ENCODE data around the gene CBLL2.
"Not testable (repeated sequence)": the region's sequence is repeated elsewhere in the genome, so short reads cannot be mapped to it uniquely, and the experiment has no call there.

The CBLL2 gene

DNA sequence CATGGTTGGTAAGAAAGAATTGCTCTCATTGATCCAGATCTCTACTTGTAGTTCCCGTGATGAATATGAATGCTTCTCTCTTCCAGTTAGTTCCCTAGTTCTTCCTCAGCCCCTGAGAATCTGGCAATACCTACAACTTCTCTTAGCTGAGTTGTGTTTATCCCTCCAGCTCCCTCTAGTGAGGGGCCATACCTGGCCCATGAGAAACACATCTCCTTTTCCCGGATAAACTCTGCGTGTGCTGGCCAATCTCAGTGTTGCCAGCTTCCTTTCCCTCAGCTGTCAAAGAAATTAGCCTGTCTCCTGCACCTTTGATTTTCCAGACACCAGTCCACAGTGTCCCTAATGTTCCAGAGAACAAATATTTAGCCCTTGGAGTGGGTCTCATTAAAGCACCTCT, 5.7 kb downstream of the CBLL2 start:
- TF ChIP-seq GABPA (IDR thresholded peaks at IDR 0.05; ENCODE audit: low read depth) (no peak), SPI1 (IDR thresholded peaks at IDR 0.05; ENCODE audit: borderline replicate concordance, low read depth) (no peak), REST (IDR thresholded peaks at IDR 0.05; ENCODE audit: insufficient replicate concordance, low read depth) (no peak), POLR2AphosphoS5 (IDR thresholded peaks at IDR 0.05; ENCODE audit: low read depth) (no peak)
- TF ChIP-seq, protein P1, sequence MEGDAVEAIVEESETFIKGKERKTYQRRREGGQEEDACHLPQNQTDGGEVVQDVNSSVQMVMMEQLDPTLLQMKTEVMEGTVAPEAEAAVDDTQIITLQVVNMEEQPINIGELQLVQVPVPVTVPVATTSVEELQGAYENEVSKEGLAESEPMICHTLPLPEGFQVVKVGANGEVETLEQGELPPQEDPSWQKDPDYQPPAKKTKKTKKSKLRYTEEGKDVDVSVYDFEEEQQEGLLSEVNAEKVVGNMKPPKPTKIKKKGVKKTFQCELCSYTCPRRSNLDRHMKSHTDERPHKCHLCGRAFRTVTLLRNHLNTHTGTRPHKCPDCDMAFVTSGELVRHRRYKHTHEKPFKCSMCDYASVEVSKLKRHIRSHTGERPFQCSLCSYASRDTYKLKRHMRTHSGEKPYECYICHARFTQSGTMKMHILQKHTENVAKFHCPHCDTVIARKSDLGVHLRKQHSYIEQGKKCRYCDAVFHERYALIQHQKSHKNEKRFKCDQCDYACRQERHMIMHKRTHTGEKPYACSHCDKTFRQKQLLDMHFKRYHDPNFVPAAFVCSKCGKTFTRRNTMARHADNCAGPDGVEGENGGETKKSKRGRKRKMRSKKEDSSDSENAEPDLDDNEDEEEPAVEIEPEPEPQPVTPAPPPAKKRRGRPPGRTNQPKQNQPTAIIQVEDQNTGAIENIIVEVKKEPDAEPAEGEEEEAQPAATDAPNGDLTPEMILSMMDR (IDR thresholded peaks at IDR 0.05; ENCODE audit: insufficient read depth, low read length) = no peak
- Histone ChIP-seq H3K27ac (replicated peaks) (no peak overlapping the region), H3K4me3 (replicated peaks; ENCODE audit: insufficient read depth, low read length) (no peak overlapping the region), H3K27me3 (ENCODE audit: insufficient read depth, poor library complexity, severe bottlenecking) (no peaks in the 10 kb centered on the region)
- no peak for DNase-seq (ENCODE audit: low read depth in 1 of 2, low spot score in 1 of 2)

DNA sequence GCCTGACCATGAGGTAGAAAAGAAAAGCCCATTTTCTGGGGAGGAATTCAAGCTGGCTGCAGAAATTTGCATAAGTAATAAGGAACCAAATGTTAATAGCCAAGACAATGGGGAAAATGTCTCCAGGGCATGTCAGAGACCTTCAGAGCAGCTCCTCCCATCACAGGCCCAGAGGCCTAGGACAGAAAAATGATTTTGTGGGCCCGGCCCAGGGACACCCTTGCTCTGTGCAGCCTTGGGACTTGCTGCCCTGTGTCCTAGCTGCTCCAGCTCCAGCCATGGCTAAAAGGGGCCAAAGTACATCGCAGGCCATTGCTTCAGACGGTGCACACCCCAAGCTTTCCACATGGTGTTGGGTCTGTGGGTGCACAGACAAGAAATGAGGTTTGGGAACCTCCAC, 16.5 kb downstream of the CBLL2 start:
- H3K27me3 ChIP-seq (ENCODE audit: insufficient read depth, poor library complexity, severe bottlenecking) = not testable (repeated sequence)

GRCh38 chrX:22296871-22297270, 24.2 kb downstream of the CBLL2 start:
- H3K27me3 ChIP-seq (ENCODE audit: insufficient read depth, poor library complexity, severe bottlenecking) = no peaks in the 10 kb centered on the region
- H3K27ac ChIP-seq (replicated peaks) = no peak overlapping the region
- DNase-seq (ENCODE audit: low read depth in 1 of 2, low spot score in 1 of 2) = no peak
- no peak overlapping the region for H3K4me3 ChIP-seq (replicated peaks; ENCODE audit: insufficient read depth, low read length)
- TF ChIP-seq, protein P1 (IDR thresholded peaks at IDR 0.05; ENCODE audit: insufficient read depth, low read length) = no peak
- TF ChIP-seq POLR2AphosphoS5 (IDR thresholded peaks at IDR 0.05; ENCODE audit: low read depth) (no peak), REST (IDR thresholded peaks at IDR 0.05; ENCODE audit: insufficient replicate concordance, low read depth) (no peak), GABPA (IDR thresholded peaks at IDR 0.05; ENCODE audit: low read depth) (no peak), SPI1 (IDR thresholded peaks at IDR 0.05; ENCODE audit: borderline replicate concordance, low read depth) (no peak)

More for the DNA sequence above, 16.5 kb downstream of the CBLL2 start:
- DNase-seq (ENCODE audit: low read depth in 1 of 2, low spot score in 1 of 2); H3K27ac ChIP-seq (replicated peaks); H3K4me3 ChIP-seq (replicated peaks; ENCODE audit: insufficient read depth, low read length): not testable (repeated sequence)

DNA sequence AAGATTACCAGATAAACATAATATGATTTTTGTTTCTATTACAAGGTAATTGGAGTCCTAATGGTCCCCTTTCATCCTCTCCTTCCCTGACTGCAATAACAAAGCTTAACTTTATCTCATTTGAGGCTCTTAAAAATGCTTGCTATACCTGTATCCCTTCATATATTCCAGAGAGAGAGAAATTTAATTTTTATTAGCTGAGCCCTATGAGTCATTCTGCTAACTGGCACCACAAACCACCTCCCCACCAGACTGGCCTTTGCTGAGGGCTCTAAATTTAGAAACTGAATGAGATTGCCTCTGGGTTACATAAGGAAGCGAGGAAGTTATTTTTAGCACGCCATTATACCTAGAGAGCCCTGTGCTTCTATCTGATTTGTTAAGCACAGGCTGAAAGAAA, 27.4 kb downstream of the CBLL2 start:
- Histone ChIP-seq H3K4me3 (replicated peaks; ENCODE audit: insufficient read depth, low read length) (no peak overlapping the region), H3K27ac (replicated peaks) (no peak overlapping the region), H3K27me3 (ENCODE audit: insufficient read depth, poor library complexity, severe bottlenecking) (no peaks in the 10 kb centered on the region)
- TF ChIP-seq REST (IDR thresholded peaks at IDR 0.05; ENCODE audit: insufficient replicate concordance, low read depth) = no peak
- TF ChIP-seq GABPA (IDR thresholded peaks at IDR 0.05; ENCODE audit: low read depth) = no peak
- TF ChIP-seq SPI1 (IDR thresholded peaks at IDR 0.05; ENCODE audit: borderline replicate concordance, low read depth) = no peak
- no peak for TF ChIP-seq POLR2AphosphoS5 (IDR thresholded peaks at IDR 0.05; ENCODE audit: low read depth)
- TF ChIP-seq, protein P1 (IDR thresholded peaks at IDR 0.05; ENCODE audit: insufficient read depth, low read length) = no peak
- DNase-seq (ENCODE audit: low read depth in 1 of 2, low spot score in 1 of 2) = no peak
